ES-I3 (cell line): ENCODE data around the gene GRM4.
A peak's percentile ranks its signal among the peaks of the same experiment; 100 is the strongest.

Source experiments
- H3K36me3 ChIP-seq: 2 replicates; pipeline ENCODE4 v1.6.1; 2013; ENCODE audit warnings: mild to moderate bottlenecking, low read length, control low read depth, moderate library complexity; ENCODE audit not compliant: insufficient read depth
- H3K4me1 ChIP-seq: 2 replicates; pipeline ENCODE4 v1.6.1; 2013; ENCODE audit warnings: mild to moderate bottlenecking, control low read depth, low read length; ENCODE audit not compliant: insufficient read depth
- H3K9ac ChIP-seq: 2 replicates; pipeline ENCODE4 v1.6.1; 2013; ENCODE audit warnings: low read depth, mild to moderate bottlenecking, low read length, moderate library complexity
- H3K9me3 ChIP-seq: 2 replicates; pipeline ENCODE4 v1.6.1; 2013; ENCODE audit warnings: mild to moderate bottlenecking, low read length, moderate library complexity; ENCODE audit not compliant: control insufficient read depth, insufficient read depth

The GRM4 gene

DNA sequence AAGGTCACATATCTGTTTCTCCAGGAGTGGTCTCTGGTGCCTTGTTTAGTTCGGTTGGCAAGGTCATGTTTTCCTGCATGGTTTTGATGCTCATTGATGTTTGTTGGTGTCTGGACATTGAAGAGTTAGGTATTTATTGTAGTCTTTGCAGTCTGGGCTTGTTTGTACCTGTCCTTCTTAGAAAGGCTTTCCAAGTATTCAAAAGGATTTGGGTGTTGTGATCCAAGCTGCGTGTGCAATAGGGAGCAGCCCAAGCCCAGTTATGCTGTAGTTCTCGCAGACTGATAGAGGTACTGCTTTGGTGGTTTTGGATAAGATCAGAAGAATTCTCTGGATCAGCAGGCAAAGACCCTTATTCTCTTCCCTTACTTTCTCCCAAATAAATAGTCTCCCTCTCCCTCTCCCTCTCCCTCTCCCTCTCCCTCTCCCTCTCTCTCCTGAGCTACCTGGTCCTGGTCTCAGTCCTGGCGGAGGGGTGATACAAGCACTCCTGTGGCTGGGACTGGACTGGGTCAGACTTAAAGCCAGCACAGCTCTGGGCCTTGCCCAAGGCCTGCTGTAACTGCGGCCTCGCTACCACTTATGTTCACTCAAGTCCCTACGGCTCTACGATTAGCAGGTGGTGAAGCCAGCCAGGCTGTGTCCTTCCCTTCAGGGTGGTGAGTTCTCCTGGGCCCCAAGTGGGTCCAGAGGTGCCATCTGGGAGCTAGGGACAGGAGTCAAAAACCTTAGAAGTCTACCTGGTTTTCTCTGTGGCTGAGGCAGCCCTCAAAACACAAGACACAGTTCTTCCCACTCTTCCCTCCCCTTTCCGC lies 27.3 kb upstream of the GRM4 start:
- no peak overlapping the region for H3K9ac ChIP-seq

DNA sequence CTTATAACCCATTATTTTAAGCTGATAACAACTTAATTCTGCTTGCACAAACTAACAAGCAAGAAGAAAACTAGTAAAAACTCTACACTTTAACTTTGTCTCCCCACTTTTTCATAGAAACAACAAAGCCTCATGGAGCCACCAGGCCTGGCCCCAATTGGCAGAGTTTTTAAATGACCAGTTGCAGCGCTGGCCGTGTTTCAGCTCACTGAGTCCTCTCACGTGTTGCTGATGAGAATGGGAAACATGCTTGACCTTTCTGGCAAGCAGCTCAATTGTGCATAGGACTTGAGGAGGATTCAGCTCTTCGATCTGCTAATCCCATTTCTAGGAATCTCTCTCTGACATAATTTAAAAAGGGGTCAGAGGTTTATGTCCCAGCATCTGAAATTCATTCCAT lies 24.5 kb upstream of the GRM4 start:
- no peaks in the 10 kb centered on the region for H3K36me3 ChIP-seq

More for the DNA sequence above, 27.3 kb upstream of the GRM4 start:
- Histone ChIP-seq H3K36me3 (no peaks in the 10 kb centered on the region), H3K9me3 (no peaks in the 10 kb centered on the region), H3K4me1 (no peaks in the 10 kb centered on the region)

DNA sequence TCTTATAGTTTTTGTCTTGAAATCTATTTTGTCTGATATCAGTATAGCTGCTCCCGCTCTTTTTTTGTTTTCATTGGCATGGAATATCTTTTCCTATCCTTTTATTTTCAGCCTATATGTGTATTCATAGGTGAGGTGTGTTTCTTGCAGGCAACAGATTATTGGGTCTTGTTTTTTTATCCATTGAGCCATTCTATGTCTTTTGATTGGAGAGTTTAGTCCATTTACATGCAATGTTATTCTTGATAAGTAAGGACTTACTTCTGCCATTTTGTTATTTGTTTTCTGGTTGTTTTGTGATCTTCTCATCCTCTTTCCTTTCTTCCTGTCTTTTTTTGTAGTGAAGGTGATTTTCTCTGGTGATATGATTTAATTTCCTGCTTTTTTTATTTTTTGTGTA lies 24.0 kb upstream of the GRM4 start:
- no peaks in the 10 kb centered on the region for H3K4me1 ChIP-seq
- no peak overlapping the region for H3K9ac ChIP-seq
- H3K9me3 ChIP-seq, result no peaks in the 10 kb centered on the region
- no peaks in the 10 kb centered on the region for H3K36me3 ChIP-seq

More for the DNA sequence above, 24.5 kb upstream of the GRM4 start:
- H3K9ac ChIP-seq, result no peak overlapping the region
- no peaks in the 10 kb centered on the region for H3K9me3 ChIP-seq
- no peaks in the 10 kb centered on the region for H3K4me1 ChIP-seq

DNA sequence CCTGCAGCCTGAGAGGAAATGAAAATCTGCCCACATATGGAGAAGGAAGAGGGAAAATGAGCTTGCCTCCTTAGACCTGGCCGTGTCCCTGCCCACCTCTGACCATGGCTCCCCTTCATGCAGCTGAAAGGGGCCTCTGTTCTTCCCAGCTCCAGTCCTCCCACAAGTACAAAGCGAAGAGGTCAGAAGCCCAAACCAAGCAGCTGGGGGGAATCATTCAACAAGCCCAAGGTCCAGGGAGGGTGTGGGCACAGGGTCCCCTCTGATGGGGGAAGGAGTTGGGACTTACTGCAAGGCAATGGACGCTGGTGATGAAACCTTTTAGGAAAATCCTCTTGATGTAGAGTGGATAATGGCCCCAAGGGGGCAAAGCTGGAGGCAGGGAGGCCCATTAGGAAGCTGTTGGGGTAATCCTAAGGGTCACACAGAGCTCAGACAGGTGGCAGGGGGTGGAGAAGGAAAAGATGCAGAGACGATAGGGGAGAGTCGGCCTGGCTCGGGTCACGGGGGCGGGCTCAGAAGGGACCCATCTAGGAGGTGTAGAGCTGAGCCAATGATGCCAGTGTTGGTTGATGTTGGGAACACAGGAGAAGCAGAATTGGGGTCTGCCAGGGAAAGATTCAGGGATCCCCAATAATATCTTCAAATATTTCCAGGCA lies 16.1 kb upstream of the GRM4 start:
- no peaks in the 10 kb centered on the region for H3K36me3 ChIP-seq
- H3K9me3 ChIP-seq, result peaks cover 4% of the 10 kb centered on the region; the same call in 1 of the 2 replicates
- no peak overlapping the region for H3K9ac ChIP-seq
- no peaks in the 10 kb centered on the region for H3K4me1 ChIP-seq

DNA sequence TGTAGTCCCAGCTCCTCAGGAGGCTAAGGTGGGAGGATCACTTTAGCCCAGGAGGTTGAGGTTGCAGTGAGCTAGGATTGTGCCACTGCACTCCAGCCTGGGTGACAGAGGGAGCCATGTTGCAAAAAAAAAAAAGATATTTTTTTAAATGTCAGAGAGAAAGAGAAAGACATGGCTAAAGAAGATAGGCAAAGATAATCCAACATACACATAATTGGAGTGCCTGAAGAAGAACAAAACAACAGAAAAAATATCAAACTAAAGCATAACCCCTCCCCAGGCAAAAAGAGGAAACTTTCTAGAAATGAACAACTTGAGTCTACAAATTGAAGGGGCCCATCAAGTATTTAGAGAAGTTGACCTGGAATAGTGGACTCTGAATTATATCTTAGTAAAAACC lies 14.0 kb upstream of the GRM4 start:
- Histone ChIP-seq H3K9ac (no peak overlapping the region), H3K9me3 (peaks cover 4% of the 10 kb centered on the region; the same call in 1 of the 2 replicates), H3K36me3 (no peaks in the 10 kb centered on the region), H3K4me1 (no peaks in the 10 kb centered on the region)

DNA sequence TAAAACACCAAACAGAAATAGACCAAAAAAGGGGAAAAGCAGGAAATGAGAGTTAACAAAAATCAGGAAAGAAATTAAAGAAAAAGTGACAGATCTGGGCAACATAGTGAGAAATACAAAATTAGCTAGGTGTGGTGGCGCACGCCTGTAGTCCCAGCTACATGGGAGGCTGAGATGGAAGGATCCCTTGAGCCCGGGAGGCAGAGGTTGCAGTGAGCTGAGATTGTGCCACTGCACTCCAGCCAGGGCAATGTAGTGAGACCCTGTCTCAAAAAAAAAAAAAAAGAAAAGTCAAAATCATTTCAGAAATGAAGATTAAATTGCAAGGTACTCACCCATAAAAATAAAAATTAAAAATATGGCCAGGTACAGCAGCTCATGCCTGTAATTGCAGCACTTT lies 13.0 kb upstream of the GRM4 start:
- no peaks in the 10 kb centered on the region for H3K36me3 ChIP-seq
- peaks cover 4% of the 10 kb centered on the region; the same call in 1 of the 2 replicates for H3K9me3 ChIP-seq
- no peak overlapping the region for H3K9ac ChIP-seq
- H3K4me1 ChIP-seq, result no peaks in the 10 kb centered on the region; the same call in 1 of the 2 replicates

DNA sequence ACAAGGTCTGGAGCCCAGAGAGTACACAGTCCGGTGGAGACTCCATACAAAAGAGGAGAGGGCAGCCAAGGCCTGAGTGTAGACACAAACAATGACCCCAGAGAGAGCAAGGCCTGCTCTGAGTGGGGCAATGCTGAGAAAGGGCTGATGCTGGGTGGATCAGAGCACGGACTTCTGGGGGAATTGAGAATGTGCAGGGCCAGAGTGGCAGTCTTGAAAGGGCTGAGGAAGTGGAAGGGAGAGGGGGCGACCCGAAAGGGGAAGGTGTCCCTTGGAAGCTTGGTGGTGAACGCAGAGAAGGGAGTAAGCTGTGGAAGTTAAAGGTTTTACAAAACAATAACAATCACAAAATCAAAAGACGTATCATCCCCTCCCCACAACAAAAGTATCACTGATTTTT lies 12.0 kb upstream of the GRM4 start:
- peaks cover 4% of the 10 kb centered on the region; the same call in 1 of the 2 replicates for H3K9me3 ChIP-seq
- H3K9ac ChIP-seq, result no peak overlapping the region
- H3K4me1 ChIP-seq, result no peaks in the 10 kb centered on the region; the same call in 1 of the 2 replicates

DNA sequence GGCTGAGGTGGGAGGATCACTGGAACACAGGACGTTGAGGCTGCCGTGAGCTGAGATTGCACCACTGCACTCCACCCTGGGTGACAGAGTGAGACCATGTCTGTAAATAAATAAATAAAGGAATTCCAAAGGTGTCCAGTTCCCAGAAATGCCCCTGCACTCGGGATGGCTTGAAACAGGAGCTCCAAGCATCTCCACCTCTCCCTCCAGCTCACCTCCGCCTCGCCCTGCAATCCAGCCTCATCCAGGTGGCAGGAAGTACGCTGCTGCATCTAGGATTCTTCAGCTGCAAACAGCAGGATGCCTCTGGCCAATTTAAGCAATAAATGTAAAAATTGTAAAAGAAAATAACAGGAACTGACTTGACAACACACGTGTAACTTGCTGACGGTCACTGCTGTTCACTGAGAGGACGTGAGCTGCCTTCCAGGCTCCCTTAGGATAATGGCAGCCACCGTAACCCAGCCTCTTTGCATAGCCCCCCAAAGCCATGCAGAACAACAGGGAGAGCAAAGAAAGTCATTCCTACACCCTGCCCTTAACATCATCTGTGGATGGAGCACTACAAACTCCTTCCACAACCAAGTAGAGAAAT lies 11.4 kb upstream of the GRM4 start:
- no peaks in the 10 kb centered on the region for H3K36me3 ChIP-seq
- H3K4me1 ChIP-seq, result no peaks in the 10 kb centered on the region; the same call in 1 of the 2 replicates
- peaks cover 4% of the 10 kb centered on the region; the same call in 1 of the 2 replicates for H3K9me3 ChIP-seq
- no peak overlapping the region for H3K9ac ChIP-seq

More for the DNA sequence above, 12.0 kb upstream of the GRM4 start:
- H3K36me3 ChIP-seq, result no peaks in the 10 kb centered on the region

DNA sequence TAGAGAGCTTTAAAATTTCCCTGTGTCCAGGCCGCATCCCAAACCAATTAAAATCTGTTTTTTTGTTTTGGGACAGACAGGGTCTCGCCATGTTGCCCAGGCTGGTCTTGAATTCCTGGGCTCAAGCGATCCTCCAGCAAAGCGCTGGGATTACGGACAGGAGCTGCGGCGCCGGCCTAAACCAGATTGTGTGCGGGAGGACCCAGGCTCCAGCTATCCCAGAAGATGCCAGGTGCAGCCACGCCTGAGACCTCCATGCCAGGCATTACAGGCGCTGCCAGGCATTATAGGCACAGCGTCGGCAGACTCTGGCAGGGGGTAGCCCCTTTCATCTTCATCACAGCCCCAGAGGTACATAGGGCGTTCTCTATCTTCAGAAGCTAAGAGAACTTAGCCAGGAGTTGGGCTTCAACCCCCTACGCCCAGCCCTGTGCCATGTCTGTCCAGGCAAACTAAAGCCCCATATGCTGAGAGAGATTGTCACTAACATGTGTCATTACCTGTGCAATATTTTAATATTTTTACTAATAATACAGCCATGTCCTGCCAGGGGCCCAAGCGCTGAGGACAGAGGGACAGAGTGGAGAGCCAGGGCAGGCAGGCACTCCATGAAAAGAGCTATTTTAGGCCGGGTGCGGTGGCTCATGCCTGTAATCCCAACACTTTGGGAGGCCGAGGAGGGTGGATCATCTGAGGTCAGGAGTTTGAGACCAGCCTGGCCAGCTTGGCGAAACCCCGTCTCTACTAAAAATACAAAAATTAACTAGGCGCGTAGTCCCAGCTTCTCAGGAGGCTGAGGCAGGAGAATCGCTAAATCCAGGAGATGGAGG lies 9.8 kb upstream of the GRM4 start:
- Histone ChIP-seq H3K4me1 (peaks cover 13% of the 10 kb centered on the region), H3K9ac (no peak overlapping the region), H3K36me3 (no peaks in the 10 kb centered on the region), H3K9me3 (peaks cover 4% of the 10 kb centered on the region; the same call in 1 of the 2 replicates)

DNA sequence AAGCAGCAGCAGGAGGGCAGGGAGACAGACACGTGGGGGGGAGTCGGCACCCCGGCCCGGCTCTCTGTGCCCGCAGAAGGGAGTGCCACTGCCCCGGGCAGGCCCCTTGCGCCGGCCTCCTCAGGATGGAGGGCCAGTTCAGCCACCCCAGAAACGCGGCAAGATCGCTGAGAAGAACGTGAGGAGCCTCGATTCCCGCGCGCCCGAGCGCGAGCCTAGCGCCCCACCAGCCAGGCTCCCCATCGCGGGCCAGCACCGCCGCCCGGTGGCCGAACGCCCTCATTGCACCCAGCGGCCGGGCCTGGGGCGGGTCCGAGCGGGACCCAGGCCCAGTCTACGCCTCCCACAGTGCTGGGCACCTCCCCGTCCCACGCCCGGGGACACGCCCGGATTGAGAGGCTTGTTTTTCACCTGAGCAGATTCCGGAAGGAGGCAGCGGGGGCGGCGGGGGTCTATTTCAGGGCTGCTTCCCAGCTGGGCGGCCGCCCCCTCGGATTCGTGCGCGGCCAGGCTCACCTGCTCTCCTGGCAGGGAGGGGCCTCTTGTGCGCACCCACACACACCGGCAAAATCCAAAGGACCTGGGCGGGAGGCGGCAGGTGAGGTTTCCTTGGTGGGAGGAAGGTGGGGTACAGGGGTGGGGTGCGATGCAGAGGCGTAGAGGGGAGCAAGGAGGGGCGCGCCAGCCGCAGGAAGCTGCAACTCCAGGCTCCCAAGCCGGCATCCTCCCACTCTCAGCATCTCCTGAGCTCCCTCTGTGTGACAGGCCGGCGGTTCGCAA lies 9.0 kb upstream of the GRM4 start:
- H3K9me3 ChIP-seq, result peaks cover 4% of the 10 kb centered on the region; the same call in 1 of the 2 replicates
- peak overlapping the region; percentile 39; the same call in 1 of the 2 replicates for H3K9ac ChIP-seq
- peaks cover 21% of the 10 kb centered on the region for H3K4me1 ChIP-seq
- H3K36me3 ChIP-seq, result no peaks in the 10 kb centered on the region

DNA sequence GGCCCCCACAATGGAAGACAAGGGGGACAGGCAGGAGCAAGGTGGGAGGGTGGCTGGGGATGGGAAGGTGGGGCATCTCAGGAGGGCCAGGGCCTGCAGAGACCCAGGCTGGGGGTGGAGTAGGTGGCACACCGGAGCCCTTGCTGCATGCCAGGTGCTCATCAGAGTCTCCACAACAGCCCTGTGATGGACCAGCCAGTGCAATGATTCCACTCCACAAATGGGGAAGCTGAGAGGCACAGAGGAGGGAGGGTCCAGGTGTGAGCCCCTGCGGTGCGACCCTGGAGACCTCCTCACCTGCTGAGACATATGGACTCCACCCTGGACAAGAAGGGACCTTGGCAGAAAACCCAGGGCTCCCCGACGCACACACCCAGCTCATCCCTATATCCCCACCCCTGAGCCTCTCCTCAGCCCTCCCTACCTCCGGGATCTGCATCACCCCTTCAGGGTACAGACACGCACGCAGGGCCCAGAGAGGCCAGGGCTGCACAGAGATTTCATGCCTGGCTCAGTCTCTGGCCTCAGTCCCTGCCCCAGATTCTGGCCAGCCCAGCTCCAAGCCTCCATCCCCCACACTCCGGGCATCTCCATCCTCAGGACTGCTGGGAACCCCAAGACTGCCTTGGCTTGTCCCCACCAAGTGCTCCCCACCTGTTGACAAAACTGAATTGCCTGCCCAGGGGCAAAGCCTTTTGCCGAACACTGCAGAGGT lies 7.1 kb upstream of the GRM4 start:
- H3K4me1 ChIP-seq, result peaks cover 39% of the 10 kb centered on the region
- H3K9me3 ChIP-seq, result no peaks in the 10 kb centered on the region
- H3K36me3 ChIP-seq, result no peaks in the 10 kb centered on the region
- no peak overlapping the region for H3K9ac ChIP-seq

DNA sequence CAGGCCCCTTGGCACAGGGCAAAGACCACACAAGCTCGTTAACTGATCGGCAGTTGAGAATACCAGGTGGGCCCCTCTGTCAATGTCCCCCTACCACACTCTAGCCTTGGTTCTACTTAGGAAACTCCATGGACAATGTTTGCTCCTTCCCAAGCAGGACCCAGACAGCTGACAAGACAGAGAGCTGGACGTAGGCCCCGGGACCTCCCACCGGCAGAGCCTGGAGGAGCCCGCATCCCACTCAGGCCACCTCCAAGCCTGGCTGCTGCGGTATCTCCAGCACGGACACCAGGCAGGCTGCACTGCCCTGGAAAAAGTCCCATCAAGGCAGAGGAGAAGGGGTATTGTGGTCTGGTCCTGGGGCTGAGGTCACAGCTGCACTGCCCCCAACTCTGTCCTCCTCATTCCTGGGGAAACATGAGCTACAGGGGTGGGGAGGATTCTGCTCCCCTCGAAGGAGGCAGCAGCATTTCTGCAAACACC lies 6.2 kb upstream of the GRM4 start:
- no peak overlapping the region for H3K9ac ChIP-seq
- peaks cover 39% of the 10 kb centered on the region for H3K4me1 ChIP-seq
- no peaks in the 10 kb centered on the region for H3K36me3 ChIP-seq
- no peaks in the 10 kb centered on the region for H3K9me3 ChIP-seq
